Measurements from ENCODE around the gene PPP1CA. TPM values are rescaled to one million over a fixed set of nuclear protein-coding genes. Genes with fewer than 3 reads are reported as not detected.

The PPP1CA gene
- total RNA-seq, 3 donors from 2014 or later (not counting 1 experiment from before 2014, with no cell fraction given) = 222 to 245 (median 233) TPM

DNA sequence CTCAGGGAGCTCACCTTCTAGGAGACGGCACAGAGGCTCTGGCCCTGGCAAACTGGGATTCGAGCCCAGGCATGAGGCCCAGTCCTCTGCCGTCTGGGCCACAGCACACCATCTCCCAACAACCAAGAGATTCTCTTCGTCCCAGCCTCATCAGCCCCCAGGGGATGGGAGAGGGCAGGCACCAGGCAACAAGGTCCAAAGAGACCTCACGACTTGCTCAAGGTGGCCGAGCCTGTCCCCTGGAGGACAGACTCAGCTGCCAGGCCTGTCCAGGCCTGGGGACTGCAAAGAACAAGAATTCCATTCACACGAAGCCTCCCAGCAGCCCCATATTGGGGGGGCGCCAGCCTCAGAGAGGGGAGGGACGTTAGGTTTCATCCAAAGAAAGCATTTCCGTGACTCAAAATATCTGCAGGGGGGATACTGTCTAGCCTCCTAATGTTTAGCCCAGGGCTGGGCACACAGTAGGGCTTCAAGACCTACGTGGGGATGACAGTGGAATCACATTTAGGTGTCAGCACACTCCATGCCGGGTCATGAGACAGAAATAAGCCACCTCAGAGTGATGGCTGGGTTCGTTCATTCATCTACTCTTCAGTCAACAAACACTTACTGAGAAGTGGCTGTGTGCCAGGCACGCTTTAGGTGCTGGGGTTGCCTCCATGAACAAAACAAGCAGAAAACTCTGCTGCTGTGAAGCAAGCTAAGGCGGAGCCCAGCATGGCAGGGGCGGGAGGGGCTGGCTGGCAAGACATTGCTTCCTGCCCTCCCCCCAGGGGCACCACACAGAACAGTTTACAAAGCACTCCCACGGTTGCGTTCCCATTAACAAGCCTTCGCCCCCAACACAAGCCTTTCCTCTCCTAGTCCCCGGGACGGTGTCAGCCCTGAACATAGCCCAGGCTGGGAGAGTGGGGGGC, 15.0 kb upstream of the PPP1CA start:
- TF ChIP-seq, protein P1, sequence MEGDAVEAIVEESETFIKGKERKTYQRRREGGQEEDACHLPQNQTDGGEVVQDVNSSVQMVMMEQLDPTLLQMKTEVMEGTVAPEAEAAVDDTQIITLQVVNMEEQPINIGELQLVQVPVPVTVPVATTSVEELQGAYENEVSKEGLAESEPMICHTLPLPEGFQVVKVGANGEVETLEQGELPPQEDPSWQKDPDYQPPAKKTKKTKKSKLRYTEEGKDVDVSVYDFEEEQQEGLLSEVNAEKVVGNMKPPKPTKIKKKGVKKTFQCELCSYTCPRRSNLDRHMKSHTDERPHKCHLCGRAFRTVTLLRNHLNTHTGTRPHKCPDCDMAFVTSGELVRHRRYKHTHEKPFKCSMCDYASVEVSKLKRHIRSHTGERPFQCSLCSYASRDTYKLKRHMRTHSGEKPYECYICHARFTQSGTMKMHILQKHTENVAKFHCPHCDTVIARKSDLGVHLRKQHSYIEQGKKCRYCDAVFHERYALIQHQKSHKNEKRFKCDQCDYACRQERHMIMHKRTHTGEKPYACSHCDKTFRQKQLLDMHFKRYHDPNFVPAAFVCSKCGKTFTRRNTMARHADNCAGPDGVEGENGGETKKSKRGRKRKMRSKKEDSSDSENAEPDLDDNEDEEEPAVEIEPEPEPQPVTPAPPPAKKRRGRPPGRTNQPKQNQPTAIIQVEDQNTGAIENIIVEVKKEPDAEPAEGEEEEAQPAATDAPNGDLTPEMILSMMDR (IDR thresholded peaks at IDR 0.05) = no peak
- Mint-ChIP-seq H3K36me3 (no peaks in the 10 kb centered on the region), H3K27ac (peak overlapping the region; percentile 66 to 87), H3K4me3 (peak overlapping the region; percentile 82), H3K4me1 (peaks cover 33 to 80% of the 10 kb centered on the region in 2 donors), H3K27me3 (ENCODE audit: low read depth in 2 of 2) (no peaks in the 10 kb centered on the region), H3K9me3 (no peaks in the 10 kb centered on the region)
- Histone ChIP-seq H3K4me3 (ENCODE audit: low read length) (no peak overlapping the region), H3K27ac (ENCODE audit: low read length) (peak overlapping the region; percentile 48), H3K27me3 (ENCODE audit: control insufficient read depth, insufficient read depth, low read length) (no peaks in the 10 kb centered on the region), H3K9me3 (ENCODE audit: control insufficient read depth, insufficient read depth, low read length) (no peaks in the 10 kb centered on the region), H3K4me1 (ENCODE audit: control insufficient read depth, insufficient read depth, low read length) (peaks cover 90% of the 10 kb centered on the region), H3K36me3 (ENCODE audit: control insufficient read depth, insufficient read depth, low read length) (no peaks in the 10 kb centered on the region)
- 48% methylated on average over 21 of the region's 21 CpGs for WGBS (ENCODE audit: insufficient coverage)
- ATAC-seq (no peak), DNase-seq (peak in 1 of 2 donors; percentile 94)
- intact Hi-C loops (cut with micrococcal nuclease) = no loop called here

DNA sequence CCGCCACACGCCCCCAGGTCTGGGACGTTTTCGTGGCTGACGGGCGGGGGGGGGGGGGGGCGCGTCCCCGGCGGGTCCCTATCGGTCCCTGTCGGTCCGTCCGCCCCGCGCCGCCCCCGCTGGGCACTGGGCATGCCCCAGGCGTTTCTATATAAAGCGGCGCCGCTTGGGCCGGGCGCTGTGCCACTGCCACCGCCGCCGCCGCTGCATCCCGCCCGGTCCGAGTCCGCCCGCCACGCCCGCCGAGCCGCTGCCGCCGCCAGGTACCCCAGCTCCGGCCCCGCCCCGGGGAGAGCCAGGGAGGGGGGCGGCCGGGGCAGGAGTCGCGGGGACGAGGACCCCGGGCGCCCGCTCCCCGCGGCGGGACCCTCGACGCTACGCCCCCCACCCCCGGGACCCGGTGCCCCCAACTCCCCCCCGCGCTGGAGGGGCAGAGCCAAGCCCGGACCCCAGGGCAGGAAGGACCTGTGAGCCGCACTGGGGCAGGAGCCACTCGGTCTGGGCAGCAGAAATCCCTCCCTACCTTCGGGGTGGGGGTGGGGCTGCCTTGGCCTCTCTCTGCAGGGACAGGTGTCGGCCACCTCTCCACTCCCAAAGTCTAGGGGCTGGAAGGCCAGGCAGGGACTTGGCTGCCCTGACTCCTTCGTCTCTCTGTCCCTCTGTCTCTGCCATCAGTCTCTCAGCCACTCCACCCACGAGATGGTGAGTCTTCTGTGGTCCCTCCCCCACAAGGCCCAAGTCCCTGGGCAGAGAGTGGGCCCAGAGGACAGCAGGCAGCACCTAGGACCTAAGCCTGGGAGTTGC, 14.0 kb upstream of the PPP1CA start, which contains the start of gene CARNS1:
CARNS1 (plus strand) TSS at position 178 of the 804 bp plus-strand sequence; CDS start at position 700, 522 bp downstream.
- peaks cover 94% of the 10 kb centered on the region for H3K4me1 ChIP-seq (ENCODE audit: control insufficient read depth, insufficient read depth, low read length)
- Mint-ChIP-seq H3K9me3 (no peaks in the 10 kb centered on the region), H3K27ac (peak within 1 kb of the TSS; percentile 66 to 87), H3K4me3 (peak within 1 kb of the TSS; percentile 82), H3K27me3 (ENCODE audit: low read depth in 2 of 2) (no peaks in the 10 kb centered on the region), H3K4me1 (peaks cover 31 to 85% of the 10 kb centered on the region in 2 donors), H3K36me3 (no peaks in the 10 kb centered on the region)
- H3K36me3 ChIP-seq (ENCODE audit: control insufficient read depth, insufficient read depth, low read length) = no peaks in the 10 kb centered on the region
- ATAC-seq (peak in 2 of 3 donors; percentile 19 to 29), DNase-seq (peak in 1 of 2 donors; percentile 35)
- H3K27me3 ChIP-seq (ENCODE audit: control insufficient read depth, insufficient read depth, low read length) = no peaks in the 10 kb centered on the region
- TF ChIP-seq, protein P1 (IDR thresholded peaks at IDR 0.05) = no peak
- H3K27ac ChIP-seq (ENCODE audit: low read length) = peak within 1 kb of the TSS; percentile 62
- peak within 1 kb of the TSS; percentile 32 for H3K4me3 ChIP-seq (ENCODE audit: low read length)
- no peaks in the 10 kb centered on the region for H3K9me3 ChIP-seq (ENCODE audit: control insufficient read depth, insufficient read depth, low read length)
- intact Hi-C loops (cut with micrococcal nuclease) = loop anchor here (1.0 kb wide), 1 partner anchor 31 kb away; no protein-coding TSS in a partner anchor
- WGBS (ENCODE audit: insufficient coverage) = 4% methylated on average over 65 of the region's 67 CpGs

DNA sequence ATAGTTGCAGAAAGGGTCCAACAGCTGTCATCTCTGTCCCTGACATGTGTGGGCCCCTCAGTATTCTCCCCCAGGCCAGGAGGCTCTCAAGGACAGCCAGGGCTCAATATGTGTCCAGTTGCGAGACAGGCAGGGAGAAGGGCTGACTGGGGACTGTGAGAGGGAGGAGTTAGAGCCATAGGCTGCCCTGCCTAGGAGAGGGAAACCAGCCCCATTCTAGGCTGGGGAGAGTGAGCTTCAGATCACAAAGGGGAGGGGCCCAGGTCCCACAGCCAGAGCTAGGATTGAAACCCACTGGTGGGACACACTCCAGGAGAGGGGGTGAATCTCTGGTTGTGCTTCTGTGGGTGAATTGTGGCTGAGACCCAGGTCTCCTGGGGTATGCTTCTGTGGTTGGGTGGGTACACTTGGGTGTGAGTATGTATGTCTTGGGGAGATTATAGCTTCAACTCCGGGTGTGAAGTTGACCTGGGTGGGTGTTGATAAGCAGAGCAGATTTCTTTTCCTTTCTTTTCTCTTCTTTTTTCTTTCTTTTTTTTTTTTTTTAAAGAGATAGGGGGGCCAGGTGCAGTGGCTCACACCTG, 11.7 kb upstream of the PPP1CA start:
- 57% methylated on average over 1 of the region's 2 CpGs for WGBS (ENCODE audit: insufficient coverage)
- DNase-seq (peak in 1 of 2 donors; percentile 33), ATAC-seq (peak in 1 of 3 donors; percentile 5)
- Mint-ChIP-seq H3K9me3 (no peaks in the 10 kb centered on the region), H3K4me1 (peaks cover 38 to 85% of the 10 kb centered on the region in 2 donors), H3K27ac (peak overlapping the region; percentile 72 to 84), H3K36me3 (no peaks in the 10 kb centered on the region), H3K4me3 (peak overlapping the region; percentile 83), H3K27me3 (ENCODE audit: low read depth in 2 of 2) (no peaks in the 10 kb centered on the region)
- intact Hi-C loops (cut with micrococcal nuclease) = no loop called here
- Histone ChIP-seq H3K27ac (ENCODE audit: low read length) (no peak overlapping the region), H3K27me3 (ENCODE audit: control insufficient read depth, insufficient read depth, low read length) (no peaks in the 10 kb centered on the region), H3K4me3 (ENCODE audit: low read length) (no peak overlapping the region), H3K36me3 (ENCODE audit: control insufficient read depth, insufficient read depth, low read length) (peaks cover 6% of the 10 kb centered on the region), H3K9me3 (ENCODE audit: control insufficient read depth, insufficient read depth, low read length) (no peaks in the 10 kb centered on the region), H3K4me1 (ENCODE audit: control insufficient read depth, insufficient read depth, low read length) (peaks cover 96% of the 10 kb centered on the region)
- TF ChIP-seq, protein P1 (IDR thresholded peaks at IDR 0.05) = no peak
